HEK293 (cell line): ENCODE data around the gene SNX20.

Experiments
- CTCF ChIA-PET: fragments of 350-600 bp; formaldehyde crosslinking; extraction: SDS; loops from one replicate; lab custom pipeline; 2021; ENCODE audit warnings: antibody characterized with exemption; lab: Yijun Ruan, JAX
- POLR2A ChIA-PET: fragments of 300-600 bp; formaldehyde crosslinking; extraction: SDS; loops from one replicate; lab custom pipeline; 2020; ENCODE audit warnings: antibody characterized with exemption, inconsistent platforms; lab: Yijun Ruan, JAX
- H3K27ac ChIP-seq: fragments of 200-500 bp; sonication (Bioruptor generic); 2 replicates; pipeline ENCODE4 v1.5.1; 2014; ENCODE audit warnings: low read depth, low read length, control low read depth, inconsistent platforms; ENCODE audit errors: extremely low read depth
- H3K36me3 ChIP-seq, 2 experiments: fragments of 200-500 bp in 1 of 2; sonication (Bioruptor generic) in 1 of 2; 1 replicate in 1 of 2; 2 replicates in 1 of 2; pipeline ENCODE4 v1.5.1; 2014 to 2017; ENCODE audit warnings: inconsistent platforms in 2 of 2, low read length in 2 of 2; ENCODE audit not compliant: control insufficient read depth in 2 of 2, insufficient read depth in 1 of 2
- H3K4me1 ChIP-seq: fragments of 200-500 bp; sonication (Bioruptor generic); 2 replicates; pipeline ENCODE4 v1.5.1; 2014; ENCODE audit warnings: mild to moderate bottlenecking, low read length, inconsistent platforms; ENCODE audit not compliant: control insufficient read depth, insufficient read depth
- H3K4me3 ChIP-seq: 2 replicates; pipeline ENCODE4 v1.5.1; 2011; ENCODE audit warnings: low read depth, mild to moderate bottlenecking, control low read depth, low read length, moderate library complexity
- H3K9me3 ChIP-seq: fragments of 200-500 bp; sonication (Bioruptor generic); 2 replicates; pipeline ENCODE4 v1.5.1; 2014; ENCODE audit warnings: low read depth, low read length, inconsistent platforms; ENCODE audit not compliant: control insufficient read depth, insufficient read depth
- BCL11A ChIP-seq: fragments of 450-650 bp; formaldehyde crosslinking; IDR thresholded peaks from 2 replicates; pipeline ENCODE4 v1.5.1; 2016; ENCODE audit warnings: low read depth, missing biosample characterization, missing genetic modification characterization
- TRIM28 ChIP-seq: IDR thresholded peaks from 2 replicates; pipeline ENCODE4 v1.6.1; 2011; ENCODE audit warnings: low read length, control low read depth, borderline replicate concordance
- YY2 ChIP-seq: fragments of 450-650 bp; formaldehyde crosslinking; IDR thresholded peaks from 2 replicates; pipeline ENCODE4 v1.5.1; 2016; ENCODE audit warnings: missing biosample characterization, missing genetic modification characterization
- ZFHX2 ChIP-seq: fragments of 450-650 bp; formaldehyde crosslinking; conservative IDR thresholded peaks from 2 replicates; pipeline ENCODE4 v1.5.1; 2016; ENCODE audit warnings: missing biosample characterization, missing genetic modification characterization
- ZNF169 ChIP-seq: fragments of 450-650 bp; formaldehyde crosslinking; IDR thresholded peaks from 2 replicates; pipeline ENCODE4 v1.5.1; 2016; ENCODE audit warnings: missing biosample characterization, missing genetic modification characterization
- ZNF266 ChIP-seq: fragments of 450-650 bp; formaldehyde crosslinking; IDR thresholded peaks from 2 replicates; pipeline ENCODE4 v1.5.1; 2016; ENCODE audit warnings: missing biosample characterization, missing genetic modification characterization, low read depth
- ZNF311 ChIP-seq: fragments of 450-650 bp; formaldehyde crosslinking; IDR thresholded peaks from 2 replicates; pipeline ENCODE4 v1.5.1; 2017; ENCODE audit warnings: missing biosample characterization, missing genetic modification characterization, borderline replicate concordance
- ZNF335 ChIP-seq: fragments of 450-650 bp; formaldehyde crosslinking; conservative IDR thresholded peaks from 2 replicates; pipeline ENCODE4 v1.5.1; 2016; ENCODE audit warnings: missing biosample characterization, missing genetic modification characterization
- ZNF549 ChIP-seq: fragments of 450-650 bp; IDR thresholded peaks from 2 replicates; pipeline ENCODE4 v1.5.1; 2018; ENCODE audit warnings: missing biosample characterization, missing genetic modification characterization, mild to moderate bottlenecking, inconsistent platforms, moderate library complexity
- ZNF555 ChIP-seq: fragments of 450-650 bp; formaldehyde crosslinking; conservative IDR thresholded peaks from 2 replicates; pipeline ENCODE4 v1.5.1; 2017; ENCODE audit warnings: missing biosample characterization, mild to moderate bottlenecking, missing genetic modification characterization, inconsistent platforms
- ZNF561 ChIP-seq: fragments of 450-650 bp; IDR thresholded peaks from 2 replicates; pipeline ENCODE4 v1.5.1; 2018; ENCODE audit warnings: missing biosample characterization, missing genetic modification characterization, borderline replicate concordance
- ZNF596 ChIP-seq: fragments of 450-650 bp; IDR thresholded peaks from 2 replicates; pipeline ENCODE4 v1.5.0; 2018; ENCODE audit warnings: missing biosample characterization, mild to moderate bottlenecking, missing genetic modification characterization, moderate library complexity
- TF ChIP-seq, protein P1 (sequence below): fragments of 450-650 bp; formaldehyde crosslinking; IDR thresholded peaks from 2 replicates; pipeline ENCODE4 v1.5.1; 2017; ENCODE audit warnings: missing biosample characterization, missing genetic modification characterization

SNX20 gene

DNA sequence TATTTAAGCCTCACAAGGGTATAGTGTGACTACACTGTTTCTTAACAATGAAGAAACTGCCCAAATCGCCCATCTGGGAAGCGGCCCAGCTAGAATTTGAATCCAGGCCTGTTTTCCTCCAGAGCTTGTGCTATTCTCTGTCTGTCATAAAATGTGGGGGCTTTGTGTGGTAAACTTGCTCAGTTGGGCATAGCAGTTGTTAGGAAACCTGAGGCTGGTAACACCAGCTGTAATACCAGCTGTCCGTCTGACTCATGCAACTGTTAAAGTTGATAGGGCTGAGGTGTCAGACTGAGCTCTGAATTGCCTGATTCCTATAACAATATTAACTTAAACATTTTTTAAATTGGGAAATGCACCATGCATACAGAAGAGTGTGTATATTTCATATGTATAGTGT is 21.6 kb upstream of the SNX20 start (continued):
- no peak for TF ChIP-seq ZNF311 (tag by site-specific recombination)
- no peak for TF ChIP-seq ZNF596 (tag by site-specific recombination)
- no peak for TF ChIP-seq ZNF555 (tag by site-specific recombination)
- TF ChIP-seq YY2 (tag by site-specific recombination), result no peak
- TF ChIP-seq ZNF561 (tag by site-specific recombination), result no peak

DNA sequence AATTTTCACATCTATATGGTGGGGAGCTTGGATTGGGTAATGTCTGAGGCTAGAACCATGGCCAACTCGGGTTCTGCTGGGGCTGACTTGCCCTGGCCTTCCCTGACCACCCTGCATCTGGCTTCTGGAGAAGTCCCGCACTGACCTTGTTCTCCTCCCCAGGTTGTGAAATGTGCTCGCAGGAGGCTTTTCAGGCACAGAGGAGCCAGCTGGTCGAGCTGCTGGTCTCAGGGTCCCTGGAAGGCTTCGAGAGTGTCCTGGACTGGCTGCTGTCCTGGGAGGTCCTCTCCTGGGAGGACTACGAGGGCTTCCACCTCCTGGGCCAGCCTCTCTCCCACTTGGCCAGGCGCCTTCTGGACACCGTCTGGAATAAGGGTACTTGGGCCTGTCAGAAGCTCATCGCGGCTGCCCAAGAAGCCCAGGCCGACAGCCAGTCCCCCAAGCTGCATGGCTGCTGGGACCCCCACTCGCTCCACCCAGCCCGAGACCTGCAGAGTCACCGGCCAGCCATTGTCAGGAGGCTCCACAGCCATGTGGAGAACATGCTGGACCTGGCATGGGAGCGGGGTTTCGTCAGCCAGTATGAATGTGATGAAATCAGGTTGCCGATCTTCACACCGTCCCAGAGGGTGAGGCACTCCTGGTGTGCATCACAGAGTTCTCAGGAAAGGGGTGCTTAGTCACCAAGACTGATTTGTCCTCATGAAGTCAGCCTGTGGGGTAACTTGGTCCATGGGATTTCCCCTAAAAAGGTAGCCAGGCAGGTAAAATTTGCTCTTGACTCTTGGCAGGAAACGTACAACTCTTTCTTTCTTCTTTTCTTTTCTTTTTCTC is 18.4 kb upstream of the SNX20 start:
- CTCF ChIA-PET, result interaction anchor here (1.2 kb wide), 1 partner anchor 107 kb away, joined by 3 read pairs; no protein-coding TSS in a partner anchor
- H3K36me3 ChIP-seq, result no peaks in the 10 kb centered on the region
- POLR2A ChIA-PET, result no interaction called here
- no peaks in the 10 kb centered on the region for H3K4me1 ChIP-seq
- no peak overlapping the region for H3K4me3 ChIP-seq
- no peak overlapping the region for H3K27ac ChIP-seq
- H3K9me3 ChIP-seq, result no peaks in the 10 kb centered on the region
- TF ChIP-seq, protein P1, sequence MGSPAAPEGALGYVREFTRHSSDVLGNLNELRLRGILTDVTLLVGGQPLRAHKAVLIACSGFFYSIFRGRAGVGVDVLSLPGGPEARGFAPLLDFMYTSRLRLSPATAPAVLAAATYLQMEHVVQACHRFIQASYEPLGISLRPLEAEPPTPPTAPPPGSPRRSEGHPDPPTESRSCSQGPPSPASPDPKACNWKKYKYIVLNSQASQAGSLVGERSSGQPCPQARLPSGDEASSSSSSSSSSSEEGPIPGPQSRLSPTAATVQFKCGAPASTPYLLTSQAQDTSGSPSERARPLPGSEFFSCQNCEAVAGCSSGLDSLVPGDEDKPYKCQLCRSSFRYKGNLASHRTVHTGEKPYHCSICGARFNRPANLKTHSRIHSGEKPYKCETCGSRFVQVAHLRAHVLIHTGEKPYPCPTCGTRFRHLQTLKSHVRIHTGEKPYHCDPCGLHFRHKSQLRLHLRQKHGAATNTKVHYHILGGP (tag by site-specific recombination), result no peak
- no peak for TF ChIP-seq ZNF335 (tag by site-specific recombination)

DNA sequence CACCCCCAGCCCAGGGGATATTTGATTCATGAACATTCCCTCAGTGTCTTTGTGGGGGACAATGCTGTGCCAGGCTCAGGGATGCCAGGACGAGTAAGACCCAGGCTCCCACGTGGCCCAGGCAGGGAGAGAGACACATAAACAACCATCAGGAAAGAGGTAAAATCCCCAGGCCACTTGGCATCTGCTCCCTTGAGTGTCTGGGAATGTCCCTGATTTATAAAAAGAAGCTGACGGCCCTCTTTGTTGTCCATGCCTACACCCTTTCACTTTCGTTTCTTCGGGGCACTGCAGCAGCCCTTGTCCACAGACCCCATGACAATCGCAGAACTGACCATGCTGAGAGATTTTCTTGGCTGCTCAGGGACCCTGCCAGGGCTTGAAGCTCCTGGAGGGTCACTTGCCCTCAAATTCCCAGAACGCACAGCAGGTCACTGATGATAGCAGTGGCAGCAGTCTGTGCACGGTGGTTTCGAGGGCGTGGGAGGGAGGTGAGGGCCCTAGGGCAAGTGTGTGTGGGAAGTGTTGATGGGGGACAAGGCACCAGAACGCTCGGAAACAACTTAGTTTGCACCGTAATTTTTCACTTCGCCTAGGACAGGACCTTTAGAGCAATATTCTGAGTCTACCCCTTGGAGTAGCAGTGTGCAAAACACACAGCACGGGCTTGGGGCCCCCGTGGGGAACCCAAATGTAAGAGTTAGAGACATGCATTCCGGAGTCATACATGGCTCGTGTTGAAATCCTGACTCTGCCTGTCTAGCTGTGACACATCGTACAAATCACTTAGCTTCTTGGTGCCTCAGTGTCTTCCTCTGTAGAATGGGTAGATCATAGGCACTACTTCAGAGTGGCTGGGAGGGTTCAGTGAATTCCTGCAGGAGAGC is 17.0 kb upstream of the SNX20 start:
- Histone ChIP-seq H3K27ac (no peak overlapping the region), H3K4me3 (no peak overlapping the region), H3K4me1 (no peaks in the 10 kb centered on the region), H3K36me3 (no peaks in the 10 kb centered on the region), H3K9me3 (no peaks in the 10 kb centered on the region)
- TF ChIP-seq ZNF266 (tag by site-specific recombination), result no peak
- no peak for TF ChIP-seq TRIM28
- peak; percentile 24; the same call in 1 of the 2 replicates for TF ChIP-seq ZFHX2 (tag by site-specific recombination)
- TF ChIP-seq ZNF169 (tag by site-specific recombination), result no peak
- ChIA-PET CTCF (no interaction called here), POLR2A (interaction anchor here (0.5 kb wide), 1 partner anchor 403 kb away, joined by 5 read pairs; no protein-coding TSS in a partner anchor)

DNA sequence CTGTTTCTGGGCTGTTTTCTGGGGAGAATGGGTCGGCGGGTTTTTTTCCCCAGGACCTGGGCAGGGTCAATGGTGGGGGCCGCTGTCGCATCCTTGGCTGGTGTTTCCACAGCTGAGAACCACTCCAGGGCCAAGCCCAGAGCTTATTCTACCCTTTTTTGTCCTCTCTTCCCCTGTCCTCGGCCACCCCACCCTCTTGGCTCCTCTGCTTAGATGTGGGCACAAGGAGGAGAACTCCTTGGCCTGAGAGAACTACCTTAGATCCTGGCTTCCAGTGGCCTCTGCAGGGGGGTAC is 16.3 kb upstream of the SNX20 start:
- TF ChIP-seq BCL11A (tag by site-specific recombination) (no peak), ZNF549 (tag by site-specific recombination) (no peak)
- Histone ChIP-seq H3K9me3 (no peaks in the 10 kb centered on the region), H3K27ac (no peak overlapping the region), H3K36me3 (no peaks in the 10 kb centered on the region), H3K4me3 (no peak overlapping the region), H3K4me1 (no peaks in the 10 kb centered on the region)
- POLR2A ChIA-PET, result no interaction called here
- CTCF ChIA-PET, result interaction anchor here (1.3 kb wide), 1 partner anchor 109 kb away, joined by 5 read pairs; no protein-coding TSS in a partner anchor
